ENCODE data around the gene RASD1. TPM values are rescaled to one million over a fixed set of nuclear protein-coding genes. Genes with fewer than 3 reads are reported as not detected.

The RASD1 gene
- total RNA-seq, 1 experiment from 2014 or later: not detected

DNA sequence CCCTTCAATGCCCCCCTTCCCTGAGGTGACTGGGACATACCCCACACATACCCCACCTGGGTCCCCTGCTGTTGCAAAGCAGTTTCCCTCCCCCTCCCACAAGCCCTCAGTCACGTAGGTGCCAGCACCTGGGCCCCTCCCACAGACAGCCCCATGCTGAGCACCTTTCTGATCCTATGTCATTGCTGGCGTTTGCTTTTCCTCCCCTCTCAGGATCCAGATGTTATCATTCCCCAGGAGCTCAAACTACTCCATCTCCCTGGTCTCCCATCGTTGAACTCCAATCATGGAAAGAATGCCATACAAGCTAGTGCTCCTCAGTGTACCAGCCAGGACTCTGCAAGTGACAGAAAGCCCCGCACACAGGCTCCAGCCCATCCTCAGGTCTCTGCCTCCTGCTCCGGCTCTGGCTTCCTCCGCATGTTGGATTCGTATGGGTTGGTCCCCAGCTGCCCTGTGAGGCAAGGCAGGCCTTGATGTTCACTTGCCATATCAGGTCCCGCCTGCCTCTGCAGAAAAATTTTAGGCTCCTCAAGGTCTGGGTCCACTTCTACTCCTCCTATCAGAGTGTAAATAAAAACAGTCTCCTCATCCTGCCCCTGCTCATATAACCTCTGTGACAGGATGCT is 50.8 kb downstream of the RASD1 start:
- no peaks in the 10 kb centered on the region for H3K36me3 ChIP-seq
- peak overlapping the region; percentile 43 for H3K27ac ChIP-seq
- H3K4me3 ChIP-seq: peak overlapping the region; percentile 0; the same call in 1 of the 2 replicates
- no peaks in the 10 kb centered on the region for H3K27me3 ChIP-seq
- H3K9me3 ChIP-seq (replicated peaks): peaks cover 16% of the 10 kb centered on the region
- DNase-seq: peak in 1 of 2 experiments; percentile 49
- H3K4me1 ChIP-seq: peaks cover 39% of the 10 kb centered on the region

Other genes with a start within 250 kb of the RASD1 start
- 395 TPM in 2 replicates for gene COPS3, start 215.1 kb downstream of the RASD1 start, total RNA-seq (2014; rRNA removed; shearing (Covaris generic))
- 4.2 and 4.4 TPM in 2 replicates for gene NT5M, start 193.0 kb downstream of the RASD1 start, total RNA-seq (2014; rRNA removed; shearing (Covaris generic))
- 84.4 and 88.9 TPM in 2 replicates for gene MED9, start 19.4 kb downstream of the RASD1 start, total RNA-seq (2014; rRNA removed; shearing (Covaris generic))
- gene PEMT, start 95.3 kb upstream of the RASD1 start, total RNA-seq (2014; rRNA removed; shearing (Covaris generic)): 62.5 and 65.2 TPM in 2 replicates
- 63.6 and 72.2 TPM in 2 replicates for gene RAI1, start 185.1 kb upstream of the RASD1 start, total RNA-seq (2014; rRNA removed; shearing (Covaris generic))

Measured in SJCRH30 (cell line).